HEK293 (cell line): ENCODE results near the gene GNB5.

Source experiments
- CTCF ChIA-PET: fragments of 350-600 bp; formaldehyde crosslinking; extraction: SDS; loops from one replicate; lab custom pipeline; 2021; ENCODE audit warnings: antibody characterized with exemption; lab: Yijun Ruan, JAX
- POLR2A ChIA-PET: fragments of 300-600 bp; formaldehyde crosslinking; extraction: SDS; loops from one replicate; lab custom pipeline; 2020; ENCODE audit warnings: antibody characterized with exemption, inconsistent platforms; lab: Yijun Ruan, JAX
- H3K27ac ChIP-seq: fragments of 200-500 bp; sonication (Bioruptor generic); 2 replicates; pipeline ENCODE4 v1.5.1; 2014; ENCODE audit warnings: low read depth, low read length, control low read depth, inconsistent platforms; ENCODE audit errors: extremely low read depth
- H3K36me3 ChIP-seq, 2 experiments: fragments of 200-500 bp in 1 of 2; sonication (Bioruptor generic) in 1 of 2; 1 replicate in 1 of 2; 2 replicates in 1 of 2; pipeline ENCODE4 v1.5.1; 2014 to 2017; ENCODE audit warnings: inconsistent platforms in 2 of 2, low read length in 2 of 2; ENCODE audit not compliant: control insufficient read depth in 2 of 2, insufficient read depth in 1 of 2
- H3K4me1 ChIP-seq: fragments of 200-500 bp; sonication (Bioruptor generic); 2 replicates; pipeline ENCODE4 v1.5.1; 2014; ENCODE audit warnings: mild to moderate bottlenecking, low read length, inconsistent platforms; ENCODE audit not compliant: control insufficient read depth, insufficient read depth
- H3K4me3 ChIP-seq: 2 replicates; pipeline ENCODE4 v1.5.1; 2011; ENCODE audit warnings: low read depth, mild to moderate bottlenecking, control low read depth, low read length, moderate library complexity
- H3K9me3 ChIP-seq: fragments of 200-500 bp; sonication (Bioruptor generic); 2 replicates; pipeline ENCODE4 v1.5.1; 2014; ENCODE audit warnings: low read depth, low read length, inconsistent platforms; ENCODE audit not compliant: control insufficient read depth, insufficient read depth
- OSR2 ChIP-seq: fragments of 450-650 bp; formaldehyde crosslinking; IDR thresholded peaks from 2 replicates; pipeline ENCODE4 v1.5.1; 2016; ENCODE audit warnings: missing biosample characterization, missing genetic modification characterization
- PRDM10 ChIP-seq: fragments of 450-650 bp; formaldehyde crosslinking; IDR thresholded peaks from 2 replicates; pipeline ENCODE4 v1.5.1; 2016; ENCODE audit warnings: missing biosample characterization, missing genetic modification characterization
- SALL2 ChIP-seq: fragments of 450-650 bp; formaldehyde crosslinking; IDR thresholded peaks from 2 replicates; pipeline ENCODE4 v1.5.0; 2017; ENCODE audit warnings: missing biosample characterization, mild to moderate bottlenecking, missing genetic modification characterization, borderline replicate concordance
- SP7 ChIP-seq: fragments of 450-650 bp; formaldehyde crosslinking; IDR thresholded peaks from 2 replicates; pipeline ENCODE4 v1.5.1; 2016; ENCODE audit warnings: missing biosample characterization, missing genetic modification characterization
- WT1 ChIP-seq: fragments of 450-650 bp; formaldehyde crosslinking; IDR thresholded peaks from 2 replicates; pipeline ENCODE4 v1.5.1; 2016; ENCODE audit warnings: missing biosample characterization, missing genetic modification characterization
- ZBTB17 ChIP-seq: fragments of 450-650 bp; formaldehyde crosslinking; IDR thresholded peaks from 2 replicates; pipeline ENCODE4 v1.5.1; 2016; ENCODE audit warnings: missing biosample characterization, missing genetic modification characterization
- ZBTB44 ChIP-seq: fragments of 450-650 bp; IDR thresholded peaks from 2 replicates; pipeline ENCODE4 v1.5.1; 2018; ENCODE audit warnings: missing biosample characterization, mild to moderate bottlenecking, missing genetic modification characterization
- ZFP69B ChIP-seq: fragments of 450-650 bp; formaldehyde crosslinking; IDR thresholded peaks from 2 replicates; pipeline ENCODE4 v1.5.1; 2016; ENCODE audit warnings: missing biosample characterization, missing genetic modification characterization
- ZNF174 ChIP-seq: fragments of 450-650 bp; formaldehyde crosslinking; IDR thresholded peaks from 2 replicates; pipeline ENCODE4 v1.5.0; 2017; ENCODE audit warnings: missing biosample characterization, mild to moderate bottlenecking, missing genetic modification characterization
- ZNF239 ChIP-seq: fragments of 450-650 bp; formaldehyde crosslinking; IDR thresholded peaks from 2 replicates; pipeline ENCODE4 v1.5.1; 2016; ENCODE audit warnings: missing biosample characterization, missing genetic modification characterization
- ZNF24 ChIP-seq: fragments of 450-650 bp; formaldehyde crosslinking; IDR thresholded peaks from 2 replicates; pipeline ENCODE4 v1.5.1; 2016; ENCODE audit warnings: missing biosample characterization, missing genetic modification characterization
- ZNF366 ChIP-seq: fragments of 450-650 bp; formaldehyde crosslinking; conservative IDR thresholded peaks from 2 replicates; pipeline ENCODE4 v1.5.1; 2016; ENCODE audit warnings: missing biosample characterization, missing genetic modification characterization
- ZNF433 ChIP-seq: fragments of 450-650 bp; formaldehyde crosslinking; IDR thresholded peaks from 2 replicates; pipeline ENCODE4 v1.5.1; 2016; ENCODE audit warnings: missing biosample characterization, missing genetic modification characterization, low read depth
- ZNF501 ChIP-seq: fragments of 450-650 bp; formaldehyde crosslinking; IDR thresholded peaks from 2 replicates; pipeline ENCODE4 v1.5.1; 2016; ENCODE audit warnings: missing biosample characterization, missing genetic modification characterization
- ZNF544 ChIP-seq: fragments of 450-650 bp; formaldehyde crosslinking; IDR thresholded peaks from 2 replicates; pipeline ENCODE4 v1.5.0; 2017; ENCODE audit warnings: missing biosample characterization, missing genetic modification characterization
- ZNF600 ChIP-seq: fragments of 450-650 bp; formaldehyde crosslinking; IDR thresholded peaks from 2 replicates; pipeline ENCODE4 v1.5.1; 2016; ENCODE audit warnings: missing biosample characterization, missing genetic modification characterization
- ZNF629 ChIP-seq: fragments of 450-650 bp; formaldehyde crosslinking; IDR thresholded peaks from 2 replicates; pipeline ENCODE4 v1.5.1; 2017; ENCODE audit warnings: missing biosample characterization, missing genetic modification characterization
- ZNF658 ChIP-seq: fragments of 450-650 bp; formaldehyde crosslinking; IDR thresholded peaks from 2 replicates; pipeline ENCODE4; 2016; ENCODE audit warnings: missing biosample characterization, missing genetic modification characterization
- ZNF660 ChIP-seq: fragments of 450-650 bp; IDR thresholded peaks from 2 replicates; pipeline ENCODE4 v1.5.1; 2018; ENCODE audit warnings: missing biosample characterization, mild to moderate bottlenecking, missing genetic modification characterization
- ZNF692 ChIP-seq: fragments of 450-650 bp; formaldehyde crosslinking; IDR thresholded peaks from 2 replicates; pipeline ENCODE4 v1.5.1; 2016; ENCODE audit warnings: missing biosample characterization, missing genetic modification characterization
- ZNF701 ChIP-seq: fragments of 450-650 bp; formaldehyde crosslinking; IDR thresholded peaks from 2 replicates; pipeline ENCODE4 v1.5.1; 2016; ENCODE audit warnings: missing biosample characterization, missing genetic modification characterization
- ZNF785 ChIP-seq: fragments of 450-650 bp; formaldehyde crosslinking; IDR thresholded peaks from 2 replicates; pipeline ENCODE4 v1.5.1; 2016; ENCODE audit warnings: missing biosample characterization, missing genetic modification characterization

GNB5 gene

GRCh38 chr15:52103217-52104207 is 87.7 kb downstream of the GNB5 start:
- ChIA-PET CTCF (interaction anchor here (0.6 kb wide), 1 partner anchor 47 kb away, joined by 3 read pairs; no protein-coding TSS in a partner anchor), POLR2A (interaction anchor here (0.6 kb wide), 3 partner anchors 26 to 98 kb away, joined by 3 read pairs; no protein-coding TSS in a partner anchor)
- H3K27ac ChIP-seq, result no peak overlapping the region
- 0 out of 2 replicates have a peak, but pooled peaks cover 2% of the 10 kb centered on the region for H3K4me1 ChIP-seq
- H3K36me3 ChIP-seq, result no peaks in the 10 kb centered on the region
- TF ChIP-seq ZNF692 (peak; percentile 93), ZNF174 (tag by site-specific recombination) (no peak), SP7 (tag by site-specific recombination) (0 out of 2 replicates have a peak, but pooled peaks have one; percentile 12), ZNF239 (tag by site-specific recombination) (no peak), ZNF660 (tag by site-specific recombination) (peak; percentile 57; the same call in 1 of the 2 replicates), ZNF433 (no peak), ZNF366 (tag by site-specific recombination) (peak; percentile 60), PRDM10 (tag by site-specific recombination) (0 out of 2 replicates have a peak, but pooled peaks have one; percentile 41), ZNF544 (tag by site-specific recombination) (no peak), ZFP69B (tag by site-specific recombination) (peak; percentile 89), ZNF658 (tag by site-specific recombination) (no peak), ZNF701 (tag by site-specific recombination) (no peak), ZNF600 (tag by site-specific recombination) (peak; percentile 45; the same call in 1 of the 2 replicates), SALL2 (tag by site-specific recombination) (no peak), OSR2 (tag by site-specific recombination) (peak; percentile 51; the same call in 1 of the 2 replicates)
- no peak overlapping the region for H3K4me3 ChIP-seq
- H3K9me3 ChIP-seq, result no peaks in the 10 kb centered on the region

- Histone ChIP-seq H3K27ac (no peak overlapping the region), H3K36me3 (no peaks in the 10 kb centered on the region), H3K9me3 (no peaks in the 10 kb centered on the region), H3K4me1 (peaks cover 2% of the 10 kb centered on the region; the same call in 1 of the 2 replicates), H3K4me3 (no peak overlapping the region)
- POLR2A ChIA-PET, result no interaction called here
- CTCF ChIA-PET, result no interaction called here
- TF ChIP-seq ZNF785 (tag by site-specific recombination), result no peak
- no peak for TF ChIP-seq ZNF501
- TF ChIP-seq ZNF24 (tag by site-specific recombination), result 0 out of 2 replicates have a peak, but pooled peaks have one; percentile 42
- TF ChIP-seq WT1 (tag by site-specific recombination), result no peak
- 0 out of 2 replicates have a peak, but pooled peaks have one; percentile 28 for TF ChIP-seq ZNF692
- peak; percentile 92 for TF ChIP-seq ZBTB44
- TF ChIP-seq ZBTB17 (tag by site-specific recombination), result peak; percentile 91
- peak; percentile 68 for TF ChIP-seq ZNF629 (tag by site-specific recombination)
These were observed 88.7 kb downstream of the GNB5 start for GRCh38 chr15:52102463-52102862.
